Fibroblast of skin of left quadriceps (primary cell): ENCODE measurements around the gene PRKCE.

ENCODE experiments used
- DNase-seq, 2 experiments: peaks; one replicate each; pipeline ENCODE4 v3.0.0-alpha.2; 2013; ENCODE audit warnings: low read depth in 2 of 2

The PRKCE gene

GRCh38 chr2:46014911-46015654 is 363.6 kb downstream of the PRKCE start:
- peak; percentile 34 to 40 for DNase-seq

DNA sequence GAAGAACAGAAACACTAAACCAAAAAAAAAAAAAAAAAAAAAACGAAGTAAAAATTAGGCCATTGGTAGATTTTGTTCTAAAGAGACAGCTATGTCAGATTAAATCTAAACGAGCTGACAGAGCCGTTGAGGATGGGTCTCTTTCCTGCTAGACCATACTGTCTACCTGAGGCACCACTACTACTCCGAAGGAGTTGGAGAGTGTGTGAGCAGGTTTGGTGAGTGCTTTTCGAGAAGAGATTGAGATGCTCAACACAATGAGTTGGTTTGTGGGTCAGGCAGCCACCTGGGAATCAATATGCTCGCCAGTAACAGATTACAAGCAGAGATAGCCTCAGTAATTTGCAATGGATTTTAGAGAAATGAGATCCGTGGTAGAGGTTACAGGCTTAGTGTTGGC is 364.2 kb downstream of the PRKCE start:
- DNase-seq: no peak

DNA sequence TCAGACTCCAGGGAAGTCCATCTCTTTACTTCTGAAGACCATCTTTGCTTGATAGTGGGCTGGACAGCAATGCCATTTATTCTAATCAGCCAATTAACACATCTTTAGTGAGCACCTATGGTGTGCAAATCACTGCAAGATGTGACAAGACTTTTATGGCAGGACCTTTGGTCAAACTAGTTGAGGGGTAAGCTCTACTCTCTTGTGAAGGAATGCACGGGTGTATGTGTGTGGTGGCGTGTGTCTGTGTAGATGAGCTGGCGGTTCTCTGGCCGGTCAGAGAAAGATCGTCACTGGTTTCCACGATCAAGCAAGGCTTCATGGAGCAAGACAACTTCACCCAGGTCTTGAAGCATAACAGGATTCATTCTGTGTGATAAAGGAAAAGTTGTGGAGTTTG is 364.6 kb downstream of the PRKCE start:
- DNase-seq: no peak

DNA sequence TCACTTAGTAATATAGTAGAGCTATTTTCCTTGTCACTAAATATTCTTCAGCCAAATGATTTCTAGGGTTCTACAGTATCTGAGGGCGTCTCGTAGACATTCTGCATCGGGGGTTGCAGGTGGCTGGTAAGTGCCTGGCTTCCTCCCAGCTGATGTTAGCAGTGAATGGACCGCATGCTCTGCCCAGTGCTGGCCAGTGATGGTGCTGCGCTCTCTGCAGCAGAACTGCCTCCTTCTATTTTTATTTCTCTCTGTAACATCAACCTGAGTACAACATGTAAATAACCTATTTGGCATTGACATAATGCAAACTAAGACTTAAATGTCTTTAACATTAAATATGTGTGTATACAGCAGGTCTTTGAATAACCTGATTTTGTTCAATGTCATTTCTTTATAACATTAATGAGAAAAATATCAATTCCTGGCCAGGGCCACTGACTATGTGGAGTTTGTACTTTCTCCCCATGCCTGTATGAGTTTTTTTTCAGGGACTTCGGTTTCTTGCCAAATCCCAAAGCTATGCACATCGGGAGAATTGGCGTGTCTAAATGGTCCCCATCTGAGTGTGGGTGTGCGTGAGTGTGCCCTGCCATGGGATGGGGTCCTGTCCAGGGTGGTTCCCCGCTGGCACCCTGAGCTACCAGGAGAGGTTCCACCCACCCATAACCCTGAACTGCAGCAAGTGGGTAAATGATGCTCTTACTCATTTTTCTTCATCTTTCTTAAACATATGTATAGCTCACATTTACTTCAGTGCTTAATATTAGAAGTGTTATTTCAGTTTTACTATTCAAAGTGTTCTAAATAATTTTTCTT is 367.5 kb downstream of the PRKCE start:
- DNase-seq: no peak

GRCh38 chr2:46020416-46020815 is 368.9 kb downstream of the PRKCE start:
- no peak for DNase-seq

DNA sequence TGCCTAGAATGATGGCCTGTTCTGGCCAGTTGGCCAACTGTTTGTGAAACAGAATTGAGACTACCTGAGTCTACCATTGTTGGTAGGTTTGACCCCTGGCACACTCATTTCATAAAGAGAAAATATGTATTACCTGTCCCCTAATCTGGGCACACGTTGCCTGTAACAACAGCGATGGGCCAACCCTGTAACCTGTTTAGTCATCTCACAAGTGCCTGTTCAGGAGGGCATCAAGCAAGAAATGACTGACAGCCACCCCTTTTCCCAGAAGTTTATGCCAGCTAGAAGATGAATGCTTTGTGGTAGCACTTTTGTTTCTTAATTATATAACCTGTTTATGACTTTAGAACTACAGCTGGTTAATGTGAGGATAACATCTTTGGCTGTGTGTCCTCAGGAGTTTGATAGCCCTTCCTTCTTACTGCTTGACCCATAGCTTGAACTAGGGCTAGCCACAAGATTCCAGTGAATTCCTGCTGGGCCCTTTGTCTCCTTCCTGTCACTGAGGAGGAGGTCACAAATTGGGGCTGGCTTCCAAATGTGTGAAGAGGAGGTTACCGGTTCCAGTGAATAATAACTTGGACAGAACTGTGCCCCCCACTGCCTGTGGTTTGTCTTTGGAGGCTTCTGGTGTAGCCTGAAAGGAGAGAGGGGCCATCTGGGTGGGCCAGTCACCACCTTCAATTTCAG is 371.8 kb downstream of the PRKCE start:
- DNase-seq: no peak

DNA sequence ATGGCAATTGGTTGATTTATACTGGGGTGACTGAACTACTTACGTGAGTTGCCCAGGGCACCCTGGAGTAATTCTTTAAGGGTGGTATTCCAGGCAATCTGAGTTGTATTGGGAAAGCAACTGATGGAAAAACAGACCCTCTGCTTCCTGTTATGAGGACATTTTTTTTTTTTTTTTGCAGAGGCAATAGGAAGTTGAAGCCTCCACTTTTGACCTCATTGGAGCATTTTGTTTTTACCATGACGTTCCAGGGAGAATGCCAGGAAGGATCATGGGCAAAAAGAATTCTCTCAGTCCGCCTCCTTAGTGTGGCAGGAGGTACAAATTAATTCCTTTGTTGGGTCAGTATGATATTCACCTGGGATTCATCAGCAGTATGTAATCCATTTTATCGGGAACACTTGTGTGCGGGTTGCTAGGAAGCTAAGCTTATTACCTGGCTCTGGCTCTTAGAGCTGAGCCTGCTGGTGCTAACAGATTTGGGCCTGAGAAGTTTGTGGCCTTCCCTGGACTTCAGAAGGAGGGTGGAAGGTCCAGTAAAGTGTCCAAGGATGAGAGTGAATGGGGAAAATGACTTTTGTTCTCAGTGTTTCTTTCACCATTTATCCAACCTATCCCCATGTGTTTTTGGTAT is 372.8 kb downstream of the PRKCE start:
- no peak for DNase-seq

DNA sequence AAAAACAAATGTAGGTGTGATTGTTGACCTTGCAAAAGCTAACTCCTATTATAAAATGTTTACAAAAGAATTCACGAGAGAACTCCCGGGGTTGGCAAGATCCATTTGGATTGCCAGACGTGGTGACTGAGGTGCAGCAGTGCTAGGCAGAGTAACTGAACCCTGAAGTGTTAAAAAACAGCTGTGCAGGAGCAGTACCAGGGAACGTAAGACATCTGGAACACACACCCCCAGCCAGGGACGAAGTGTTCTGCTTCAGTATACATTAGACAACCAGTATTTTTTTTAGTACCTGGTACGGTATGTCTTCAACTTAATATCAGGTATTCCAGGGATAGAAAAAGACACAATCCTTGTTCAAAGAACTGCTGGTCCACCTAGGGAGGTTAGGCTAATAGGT is 373.6 kb downstream of the PRKCE start:
- no peak for DNase-seq

DNA sequence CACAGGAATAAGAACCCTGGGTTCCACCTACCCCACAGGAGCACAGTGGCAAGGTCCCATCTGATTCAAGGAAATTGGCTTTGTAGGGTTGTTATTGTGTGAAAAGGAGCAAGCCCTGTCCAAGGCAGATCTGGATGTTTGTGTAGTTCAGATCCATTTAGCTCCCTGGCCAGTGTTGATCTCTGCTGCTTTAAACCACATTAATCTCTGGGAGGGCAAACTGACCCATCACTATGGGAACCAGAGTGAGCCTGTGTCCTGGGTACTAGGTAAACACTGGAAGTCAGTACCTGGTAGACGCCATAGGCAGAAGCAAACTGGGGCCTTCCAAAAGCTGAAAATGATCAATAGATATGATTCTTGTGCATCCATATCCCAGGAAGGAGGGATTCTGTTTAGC is 374.2 kb downstream of the PRKCE start:
- DNase-seq: no peak

- no peak for DNase-seq
Observed at GRCh38 chr2:46026431-46026830, 375.0 kb downstream of the PRKCE start.

- DNase-seq: no peak
Observed at GRCh38 chr2:46029332-46029811, 377.9 kb downstream of the PRKCE start.

- no peak for DNase-seq
Observed at GRCh38 chr2:46030330-46030729, 378.9 kb downstream of the PRKCE start.

DNA sequence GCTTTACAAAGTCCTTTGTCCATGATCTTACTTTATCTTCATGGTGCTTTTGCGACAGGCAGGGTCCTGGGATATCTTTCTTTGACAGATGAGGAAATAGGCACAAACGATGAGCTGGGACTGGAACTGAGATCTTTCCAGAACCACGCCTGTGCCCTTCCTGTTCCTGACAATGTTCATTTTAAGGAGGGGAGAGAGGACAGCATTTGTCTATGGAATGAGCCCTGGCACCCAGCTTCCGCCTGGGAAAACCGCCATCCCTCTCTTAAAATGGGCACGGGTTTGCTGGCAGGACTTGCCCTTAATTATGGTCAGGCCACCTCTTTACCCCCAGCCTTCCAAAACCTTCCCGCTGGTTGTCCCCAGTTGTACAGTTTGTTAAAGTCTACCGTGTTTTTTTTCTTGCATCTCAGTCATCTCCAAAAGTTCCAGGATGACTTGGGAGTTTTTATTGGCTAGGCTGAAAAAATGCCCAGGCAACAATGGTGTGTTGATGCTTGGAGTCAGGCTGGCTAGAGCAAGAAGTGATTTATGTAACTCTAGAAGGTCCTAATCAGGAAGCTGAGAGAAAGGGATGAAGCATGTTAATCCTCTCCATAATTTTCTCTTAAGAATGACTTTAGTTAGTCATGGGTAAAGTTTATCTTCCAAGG is 380.8 kb downstream of the PRKCE start:
- no peak for DNase-seq

- no peak for DNase-seq
Observed at GRCh38 chr2:46032996-46033395, 381.5 kb downstream of the PRKCE start.

DNA sequence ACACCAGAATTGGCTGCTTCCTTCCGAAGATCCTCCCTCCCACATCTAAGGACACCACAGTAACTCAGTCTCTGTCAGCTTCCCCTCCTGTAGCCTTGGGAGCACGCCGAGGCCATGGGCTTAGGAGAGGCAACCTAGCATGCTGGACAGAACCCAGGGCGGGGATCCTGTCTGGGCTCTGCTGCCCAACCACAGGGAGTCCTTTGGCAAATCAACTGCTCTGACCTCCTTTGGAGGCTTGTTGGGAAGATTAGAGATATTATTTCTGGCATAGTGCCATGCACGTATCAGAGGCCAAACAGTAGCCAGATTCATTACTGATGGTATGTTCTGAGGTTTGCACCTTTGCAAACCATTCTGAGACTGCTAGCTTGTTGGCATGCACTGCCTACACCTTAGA is 383.1 kb downstream of the PRKCE start:
- DNase-seq: no peak

DNA sequence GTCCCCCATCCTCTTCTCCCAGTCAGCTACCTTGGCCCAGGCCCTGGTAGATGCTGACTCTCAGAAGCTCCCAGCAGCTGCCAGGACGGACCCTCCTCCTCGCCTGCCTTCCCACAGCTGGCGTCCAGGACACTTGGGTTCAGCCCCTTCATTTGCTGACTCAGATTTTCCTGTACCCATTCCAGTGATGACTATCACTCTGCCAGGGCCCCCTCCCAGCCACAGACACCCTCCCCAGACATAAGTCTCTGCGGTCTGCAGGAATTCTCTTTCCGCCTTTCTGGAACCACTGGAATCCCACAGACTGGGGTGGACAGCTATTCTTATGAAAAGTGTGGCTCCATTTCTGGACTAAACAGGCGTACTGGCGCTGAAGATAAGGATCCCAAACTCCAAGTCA is 385.5 kb downstream of the PRKCE start:
- peak; percentile 85 to 88 for DNase-seq

DNA sequence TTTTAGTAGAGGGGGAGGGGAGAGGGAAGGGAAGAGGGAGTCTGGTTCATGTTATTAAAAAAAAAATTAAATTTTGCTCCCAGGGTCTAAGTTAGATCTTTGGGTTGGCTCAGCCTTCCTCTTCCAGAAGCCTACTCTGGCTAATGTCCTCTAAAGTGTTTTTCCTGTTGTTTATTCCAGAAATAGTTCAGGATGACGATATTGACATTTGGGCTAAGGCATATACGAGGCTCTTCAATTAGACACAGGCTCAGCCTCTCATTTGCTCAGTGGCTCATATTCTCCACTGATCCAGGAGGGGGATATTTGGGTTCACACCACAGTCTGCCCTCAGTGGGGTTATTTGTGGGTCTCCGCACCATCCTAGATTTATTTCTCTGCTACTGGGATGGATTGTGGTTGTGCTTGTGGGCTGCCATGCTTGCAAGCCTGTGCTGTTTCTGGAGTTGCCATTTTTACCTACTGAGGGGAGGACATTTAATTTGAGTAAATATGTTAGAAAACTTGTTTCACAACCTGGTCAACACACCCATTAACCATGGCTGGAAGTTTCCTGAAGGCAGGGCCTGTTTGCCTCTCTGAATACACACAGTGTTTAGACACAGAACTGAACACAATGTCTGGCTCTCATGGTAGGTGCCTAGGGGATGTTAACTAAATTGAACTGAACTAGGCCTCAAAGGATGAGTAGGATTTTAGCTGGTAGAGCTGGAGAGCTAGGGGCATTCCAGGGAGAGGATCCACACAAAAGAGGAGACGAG is 388.2 kb downstream of the PRKCE start:
- DNase-seq: no peak

GRCh38 chr2:46040563-46041155 is 389.2 kb downstream of the PRKCE start:
- no peak for DNase-seq

DNA sequence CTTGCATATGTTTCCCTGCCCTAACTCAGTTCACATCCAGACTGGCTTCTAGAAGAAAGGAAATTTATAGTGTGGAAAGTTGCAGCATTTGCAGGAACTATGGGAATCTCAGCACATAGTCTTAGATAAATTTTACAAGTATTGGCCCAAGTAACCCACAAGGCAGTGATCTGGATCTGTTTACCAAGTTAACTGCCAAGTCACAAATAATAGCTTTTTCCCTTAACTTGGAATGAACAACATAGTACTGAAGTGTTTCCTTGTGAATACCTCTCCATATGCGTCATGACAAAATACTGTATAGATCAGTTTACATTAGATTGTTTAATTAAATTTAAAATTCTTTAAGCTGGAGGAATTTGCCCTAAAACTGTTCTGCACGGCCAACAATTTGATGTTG is 390.0 kb downstream of the PRKCE start:
- DNase-seq: no peak

- no peak for DNase-seq
Observed at GRCh38 chr2:46042207-46042637, 390.7 kb downstream of the PRKCE start.
